Epithelial cell of esophagus (primary cell): Measurements from ENCODE around the gene CADPS.

Experiments
- DNase-seq: peaks from one replicate; pipeline ENCODE4 v3.0.0; 2010; ENCODE audit warnings: low read depth
- H3K4me3 ChIP-seq: 2 replicates; pipeline ENCODE4 v1.5.1; 2011; ENCODE audit warnings: mild to moderate bottlenecking, low read length, control low read depth
- TF ChIP-seq, protein P1 (sequence below): IDR thresholded peaks from 2 replicates; pipeline ENCODE4 v1.5.1; 2011; ENCODE audit warnings: low read depth, mild to moderate bottlenecking, low read length, control low read depth, inconsistent platforms; ENCODE audit not compliant: insufficient read depth; ENCODE audit errors: missing control alignments

CADPS gene

DNA sequence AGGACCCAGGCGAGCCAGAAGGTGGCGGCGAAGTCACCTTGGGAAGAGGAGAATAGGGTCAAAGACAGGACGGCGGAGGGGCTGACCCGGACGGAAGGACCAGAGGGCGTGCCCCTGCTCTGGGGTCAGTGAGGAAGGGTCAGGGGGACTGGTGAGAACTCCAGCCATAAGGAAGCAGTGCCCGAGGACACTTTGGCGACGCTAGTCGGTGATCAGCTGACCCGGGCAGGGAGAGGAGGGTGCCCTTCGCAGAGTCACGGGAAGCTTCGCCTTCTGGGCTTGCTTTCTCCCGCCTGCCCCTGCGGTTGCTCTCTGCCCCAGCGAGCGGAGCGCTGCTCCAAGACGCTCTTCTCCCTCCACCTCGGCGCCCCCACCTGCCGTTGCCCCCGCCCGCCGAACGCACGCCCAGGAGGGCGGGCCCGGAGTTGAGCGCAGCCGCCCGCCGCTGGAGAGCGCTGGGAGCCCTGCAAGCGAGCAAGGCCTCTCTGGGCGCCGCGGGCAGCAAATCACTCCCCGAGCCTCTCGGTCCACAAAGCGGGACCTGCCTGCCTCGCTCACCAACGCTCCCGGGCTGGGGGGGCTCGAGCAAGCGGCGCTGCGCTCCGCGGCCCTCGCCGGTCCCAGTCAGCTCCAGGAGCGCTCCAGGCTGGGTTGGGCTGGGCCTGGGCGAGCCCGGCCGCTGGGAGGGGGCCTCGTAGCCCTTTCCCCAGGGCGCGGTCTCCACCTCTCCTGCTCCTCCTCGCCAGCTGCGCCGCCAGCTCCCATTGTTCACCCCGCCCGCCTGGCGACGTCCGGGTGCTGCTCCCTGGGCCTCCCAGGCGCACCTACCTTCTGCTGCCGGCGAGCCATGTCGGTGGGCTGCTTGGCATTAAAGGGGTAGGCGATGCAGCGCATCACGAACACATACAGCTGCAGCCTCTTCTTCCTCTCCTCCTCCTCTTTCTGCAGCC is 1.2 kb downstream of the CADPS start:
- peak; percentile 6 for DNase-seq
- H3K4me3 ChIP-seq: no peak overlapping the region
- TF ChIP-seq, protein P1, sequence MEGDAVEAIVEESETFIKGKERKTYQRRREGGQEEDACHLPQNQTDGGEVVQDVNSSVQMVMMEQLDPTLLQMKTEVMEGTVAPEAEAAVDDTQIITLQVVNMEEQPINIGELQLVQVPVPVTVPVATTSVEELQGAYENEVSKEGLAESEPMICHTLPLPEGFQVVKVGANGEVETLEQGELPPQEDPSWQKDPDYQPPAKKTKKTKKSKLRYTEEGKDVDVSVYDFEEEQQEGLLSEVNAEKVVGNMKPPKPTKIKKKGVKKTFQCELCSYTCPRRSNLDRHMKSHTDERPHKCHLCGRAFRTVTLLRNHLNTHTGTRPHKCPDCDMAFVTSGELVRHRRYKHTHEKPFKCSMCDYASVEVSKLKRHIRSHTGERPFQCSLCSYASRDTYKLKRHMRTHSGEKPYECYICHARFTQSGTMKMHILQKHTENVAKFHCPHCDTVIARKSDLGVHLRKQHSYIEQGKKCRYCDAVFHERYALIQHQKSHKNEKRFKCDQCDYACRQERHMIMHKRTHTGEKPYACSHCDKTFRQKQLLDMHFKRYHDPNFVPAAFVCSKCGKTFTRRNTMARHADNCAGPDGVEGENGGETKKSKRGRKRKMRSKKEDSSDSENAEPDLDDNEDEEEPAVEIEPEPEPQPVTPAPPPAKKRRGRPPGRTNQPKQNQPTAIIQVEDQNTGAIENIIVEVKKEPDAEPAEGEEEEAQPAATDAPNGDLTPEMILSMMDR: peak; percentile 4

DNA sequence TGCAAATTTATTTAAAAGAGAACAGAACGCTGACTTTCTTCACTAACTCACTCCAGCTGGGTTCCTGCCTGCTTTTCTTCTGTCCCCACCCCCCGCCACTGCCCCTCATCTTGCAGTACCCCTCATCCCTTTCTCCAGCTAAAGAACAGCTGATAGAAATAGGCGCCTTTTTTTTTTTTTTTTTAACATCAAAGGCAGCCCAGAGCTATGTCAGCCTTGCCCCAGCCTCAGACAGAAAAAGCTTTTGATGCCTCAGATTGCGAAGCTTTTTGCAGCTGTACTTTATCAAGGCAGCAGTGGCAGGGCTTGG is 1.8 kb downstream of the CADPS start:
- DNase-seq: no peak
- H3K4me3 ChIP-seq: no peak overlapping the region
- TF ChIP-seq, protein P1: no peak

DNA sequence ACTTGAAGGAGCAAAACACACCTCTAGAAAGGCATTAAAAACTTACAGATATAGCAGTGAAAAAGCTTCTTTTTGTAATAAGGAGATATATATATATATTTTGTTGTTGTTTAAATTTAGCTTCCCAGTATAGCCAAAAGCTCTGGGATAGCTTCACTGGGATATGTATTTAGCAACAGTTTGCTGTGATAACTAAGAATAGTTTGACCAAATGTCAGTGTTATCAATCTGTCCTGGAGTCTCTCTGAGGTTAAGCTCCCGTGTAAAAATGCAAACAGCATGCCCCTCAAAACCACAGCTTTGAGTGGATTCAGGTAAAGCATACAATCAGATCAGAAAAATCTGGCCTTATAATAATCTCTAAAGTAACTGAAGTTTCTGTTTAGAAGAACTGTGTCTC is 2.9 kb downstream of the CADPS start:
- TF ChIP-seq, protein P1: no peak
- no peak overlapping the region for H3K4me3 ChIP-seq
- no peak for DNase-seq

DNA sequence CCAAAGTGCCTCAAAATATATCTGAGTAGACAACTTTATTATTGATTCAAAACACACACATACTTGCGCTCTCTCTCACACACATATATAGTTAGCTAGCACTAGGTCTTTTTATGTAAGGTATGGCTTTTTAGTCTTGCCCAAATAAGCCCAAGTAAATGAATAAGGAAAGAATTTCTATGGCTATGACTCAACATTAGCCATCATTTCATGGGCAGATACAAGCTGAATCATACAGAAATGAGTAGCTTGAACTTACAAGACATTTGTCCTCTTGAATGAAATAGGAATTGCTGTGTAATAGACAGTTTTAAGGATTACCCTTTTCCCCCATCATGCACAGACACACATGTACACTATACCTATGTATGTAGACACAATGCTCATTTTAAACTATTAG is 4.9 kb downstream of the CADPS start:
- DNase-seq: peak; percentile 70
- TF ChIP-seq, protein P1: no peak
- H3K4me3 ChIP-seq: no peak overlapping the region

DNA sequence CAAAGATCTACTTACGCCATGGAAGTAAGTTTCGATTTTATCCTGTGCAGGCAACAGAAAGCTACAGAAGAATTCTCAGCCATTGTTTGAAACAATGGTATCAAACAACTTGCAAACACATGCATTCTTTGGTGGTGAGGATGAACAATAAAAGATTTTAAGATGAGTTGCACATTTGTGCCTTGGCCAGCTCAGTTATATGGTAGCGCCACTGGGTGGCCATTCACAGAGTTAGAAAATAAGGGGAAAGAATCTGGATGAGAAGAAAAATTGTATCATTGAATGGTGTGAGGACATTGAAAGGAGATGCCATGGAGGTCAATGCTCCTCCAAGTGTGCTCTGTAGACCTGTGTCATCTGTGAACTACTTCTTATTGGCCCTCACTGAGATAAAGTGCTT is 11.6 kb downstream of the CADPS start:
- no peak overlapping the region for H3K4me3 ChIP-seq
- TF ChIP-seq, protein P1: no peak
- DNase-seq: no peak

DNA sequence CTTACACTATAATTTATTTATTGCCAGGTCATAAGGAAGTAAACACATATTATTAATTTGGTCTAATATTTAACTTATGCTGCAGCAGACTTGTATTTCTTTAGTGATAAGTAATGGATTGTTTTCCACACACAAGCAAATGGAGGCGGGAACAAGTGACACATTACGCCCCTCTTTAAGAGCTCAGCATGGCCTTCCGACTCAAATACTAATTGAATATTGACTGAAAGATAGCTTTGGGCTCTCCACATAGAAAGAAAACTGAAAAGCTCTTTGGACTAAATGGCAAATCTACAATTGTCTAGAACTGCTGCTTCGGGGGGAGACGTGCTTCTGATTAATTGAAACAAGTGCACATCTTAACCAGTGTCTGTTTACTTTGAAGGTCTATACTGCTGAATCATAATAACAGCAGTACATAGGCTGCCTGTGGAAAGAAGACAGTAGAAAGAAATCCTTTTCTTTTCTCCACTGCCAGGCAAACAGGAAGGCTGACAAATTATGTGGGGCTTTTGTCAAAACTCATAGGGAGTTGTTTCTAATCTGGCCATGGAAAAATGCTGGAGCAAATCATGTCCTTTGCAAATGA is 15.9 kb downstream of the CADPS start:
- DNase-seq: no peak
- TF ChIP-seq, protein P1: no peak
- no peak overlapping the region for H3K4me3 ChIP-seq
